GM23338 (cell line): ENCODE results near the gene TMED8. TPM values are rescaled to one million over a fixed set of nuclear protein-coding genes. Genes with fewer than 3 reads are reported as not detected.

Source experiments
- ATAC-seq: fragments of 200-7000 bp; cut with Tn5 transposase; 3 replicates; pipeline ENCODE4 v1.9.1; 2020
- DNase-seq: peaks from one replicate; pipeline ENCODE4 v3.0.0-alpha.2; 2015; ENCODE audit warnings: low spot score
- H2AFZ ChIP-seq: fragments of 200-600 bp; sonication (generic); 2 replicates; pipeline ENCODE4 v1.8.0; 2016; ENCODE audit warnings: antibody characterized with exemption, mild to moderate bottlenecking, moderate library complexity
- H3F3A ChIP-seq: fragments of 200-600 bp; sonication (generic); replicated peaks from 2 replicates; pipeline ENCODE4 v1.8.0; 2017; ENCODE audit warnings: antibody characterized with exemption, mixed run types, low read depth
- H3K27ac ChIP-seq: fragments of 200-600 bp; sonication (generic); 2 replicates; pipeline ENCODE4 v1.6.1; 2016; ENCODE audit warnings: low read depth
- H3K27me3 ChIP-seq: fragments of 200-600 bp; sonication (generic); 2 replicates; pipeline ENCODE4 v1.8.0; 2016; ENCODE audit warnings: mild to moderate bottlenecking, mixed run types, moderate library complexity; ENCODE audit not compliant: insufficient read depth
- H3K36me3 ChIP-seq: fragments of 200-600 bp; sonication (generic); 2 replicates; pipeline ENCODE4 v1.8.0; 2016; ENCODE audit warnings: mild to moderate bottlenecking; ENCODE audit not compliant: insufficient read depth
- H3K4me1 ChIP-seq: fragments of 200-600 bp; sonication (generic); 2 replicates; pipeline ENCODE4 v1.8.0; 2016; ENCODE audit warnings: mild to moderate bottlenecking, moderate library complexity; ENCODE audit not compliant: insufficient read depth
- H3K4me2 ChIP-seq: fragments of 200-600 bp; sonication (generic); 2 replicates; pipeline ENCODE4 v1.7.1; 2017; ENCODE audit warnings: mixed run types
- H3K4me3 ChIP-seq: fragments of 200-600 bp; sonication (generic); 2 replicates; pipeline ENCODE4 v1.6.1; 2016; ENCODE audit warnings: mixed run types
- H3K79me2 ChIP-seq: fragments of 200-600 bp; sonication (generic); replicated peaks from 2 replicates; pipeline ENCODE4 v1.8.0; 2017; ENCODE audit warnings: mild to moderate bottlenecking; ENCODE audit not compliant: insufficient read depth
- H3K9me2 ChIP-seq: fragments of 200-600 bp; sonication (generic); 2 replicates; pipeline ENCODE4 v1.8.0; 2017; ENCODE audit not compliant: insufficient read depth
- H4K20me1 ChIP-seq: fragments of 200-600 bp; sonication (generic); replicated peaks from 2 replicates; pipeline ENCODE4 v1.8.0; 2017; ENCODE audit warnings: mild to moderate bottlenecking; ENCODE audit not compliant: insufficient read depth
- H3K27ac Mint-ChIP-seq: 2 replicates; pipeline ENCODE4 v1.8.0; 2020; ENCODE audit warnings: inconsistent platforms, mild to moderate bottlenecking, moderate library complexity, mixed read lengths
- H3K27me3 Mint-ChIP-seq: 3 replicates; pipeline ENCODE4 v1.8.0; 2022; ENCODE audit warnings: low read depth, mild to moderate bottlenecking, moderate library complexity, mixed read lengths, inconsistent platforms; ENCODE audit not compliant: insufficient read depth, poor library complexity
- H3K36me3 Mint-ChIP-seq: 3 replicates; pipeline ENCODE4 v1.8.0; 2021; ENCODE audit warnings: low read depth, mild to moderate bottlenecking, inconsistent platforms, moderate library complexity, mixed read lengths
- H3K4me1 Mint-ChIP-seq: 3 replicates; pipeline ENCODE4 v1.8.0; 2020; ENCODE audit warnings: mild to moderate bottlenecking, inconsistent platforms, mixed read lengths
- H3K4me3 Mint-ChIP-seq: 3 replicates; pipeline ENCODE4 v1.8.0; 2021; ENCODE audit warnings: moderate library complexity, mild to moderate bottlenecking, inconsistent platforms, mixed read lengths
- H3K9me3 Mint-ChIP-seq: 3 replicates; pipeline ENCODE4 v1.8.0; 2020; ENCODE audit warnings: moderate library complexity, mild to moderate bottlenecking, inconsistent platforms, mixed read lengths
- CREB1 ChIP-seq: fragments of 250-450 bp; sonication (Bioruptor Pico); IDR thresholded peaks from 2 replicates; pipeline ENCODE4 v1.5.0; 2020; ENCODE audit warnings: low read depth, mild to moderate bottlenecking, moderate library complexity
- CTCF ChIP-seq, 2 experiments: fragments of 200-600 bp in 1 of 2; sonication (generic) in 1 of 2; conservative IDR thresholded peaks; 2 replicates each; pipeline versions ENCODE4 v1.5.1 to v1.6.1; 2016 to 2017; ENCODE audit warnings: antibody characterized with exemption in 2 of 2, low read depth in 2 of 2, mild to moderate bottlenecking in 2 of 2, moderate library complexity in 1 of 2
- ETS1 ChIP-seq: IDR thresholded peaks from 2 replicates; pipeline ENCODE4 v1.6.1; 2016; ENCODE audit warnings: antibody characterized with exemption
- EZH2 ChIP-seq: fragments of 200-600 bp; sonication (generic); IDR thresholded peaks from one replicate; pipeline ENCODE4 v1.8.0; 2017; ENCODE audit warnings: antibody characterized with exemption, mild to moderate bottlenecking, low read depth; ENCODE audit not compliant: unreplicated experiment
- EZH2phosphoT487 ChIP-seq: fragments of 200-600 bp; sonication (generic); IDR thresholded peaks from one replicate; pipeline ENCODE4 v1.8.1; 2018; ENCODE audit warnings: antibody characterized with exemption; ENCODE audit not compliant: unreplicated experiment
- JUNB ChIP-seq: IDR thresholded peaks from one replicate; pipeline ENCODE4 v1.6.1; 2016; ENCODE audit warnings: antibody characterized with exemption; ENCODE audit not compliant: unreplicated experiment
- NANOG ChIP-seq: IDR thresholded peaks from 2 replicates; pipeline ENCODE4 v1.6.1; 2016; ENCODE audit warnings: antibody characterized with exemption, borderline replicate concordance
- POLR2AphosphoS5 ChIP-seq: IDR thresholded peaks from 2 replicates; pipeline ENCODE4 v1.6.1; 2016; ENCODE audit warnings: antibody characterized with exemption, low read depth
- REST ChIP-seq: IDR thresholded peaks from one replicate; pipeline ENCODE4 v1.6.1; 2018; ENCODE audit warnings: antibody characterized with exemption; ENCODE audit not compliant: unreplicated experiment
- STAT1 ChIP-seq: IDR thresholded peaks from one replicate; pipeline ENCODE4 v1.6.1; 2016; ENCODE audit warnings: antibody characterized with exemption; ENCODE audit not compliant: unreplicated experiment
- ZNF114 ChIP-seq: fragments of 250-450 bp; sonication (Bioruptor Pico); IDR thresholded peaks from 2 replicates; pipeline ENCODE4 v1.5.0; 2020; ENCODE audit warnings: mild to moderate bottlenecking, moderate library complexity
- ZNF331 ChIP-seq: fragments of 250-450 bp; sonication (Bioruptor Pico); IDR thresholded peaks from 2 replicates; pipeline ENCODE4 v1.5.0; 2020; ENCODE audit warnings: low read depth, mild to moderate bottlenecking, moderate library complexity
- ZNF462 ChIP-seq: fragments of 250-450 bp; sonication (Bioruptor Pico); IDR thresholded peaks from 2 replicates; pipeline ENCODE4 v1.5.0; 2020; ENCODE audit warnings: mild to moderate bottlenecking, moderate library complexity
- polyA plus RNA-seq: library from polyadenylated mRNA; unstranded; fragments of >200 nt; fragmentation: Nextera tagmentation; extraction: Ambion mirVana; gene quantifications from 2 replicates; pipeline ENCODE4 v1.2.1, GENCODE V29; 2016
- total RNA-seq: library from RNA; depleted of rRNA; stranded (reverse); fragments of >200 nt; shearing (Covaris generic); gene quantifications from 2 replicates; pipeline ENCODE4 v1.2.3, GENCODE V29; 2014

Gene TMED8
- total and polyA plus RNA-seq, 2 experiments from 2014 or later: 4.3 to 13.8 TPM

- ATAC-seq: no peak
- Histone ChIP-seq H3K36me3 (no peaks in the 10 kb centered on the region), H3K4me2 (no peak overlapping the region), H2AFZ (no peak overlapping the region), H3K27ac (no peak overlapping the region; the same call in 1 of the 2 replicates), H3K79me2 (no peaks in the 10 kb centered on the region), H3K4me1 (peaks cover 39% of the 10 kb centered on the region), H4K20me1 (no peaks in the 10 kb centered on the region), H3K27me3 (no peaks in the 10 kb centered on the region), H3F3A (no peaks in the 10 kb centered on the region), H3K9me2 (no peaks in the 10 kb centered on the region), H3K4me3 (no peak overlapping the region)
- TF ChIP-seq STAT1 (no peak), JUNB (no peak), ZNF331 (no peak), ZNF462 (no peak), NANOG (no peak), CTCF (conservative IDR thresholded peaks at IDR 0.05; ENCODE audit: low read depth in 2 of 2) (no peak), EZH2 (no peak), POLR2AphosphoS5 (no peak), REST (no peak), ZNF114 (CRISPR knock-in tag) (no peak), CREB1 (CRISPR knock-in tag) (no peak), EZH2phosphoT487 (no peak), ETS1 (no peak)
- peaks cover 4% of the 10 kb centered on the region; the same call in 2 of the 3 replicates for H3K36me3 Mint-ChIP-seq
- no peaks in the 10 kb centered on the region for H3K9me3 Mint-ChIP-seq
- H3K4me3 Mint-ChIP-seq: no peak overlapping the region
- H3K27me3 Mint-ChIP-seq: no peaks in the 10 kb centered on the region
- peaks cover 55% of the 10 kb centered on the region for H3K4me1 Mint-ChIP-seq
- no peak for DNase-seq
- no peak overlapping the region for H3K27ac Mint-ChIP-seq
Measured at GRCh38 chr14:77335576-77335975, 41.3 kb downstream of the TMED8 start.
